ENCODE measurements around the gene TUBGCP6.

DNA sequence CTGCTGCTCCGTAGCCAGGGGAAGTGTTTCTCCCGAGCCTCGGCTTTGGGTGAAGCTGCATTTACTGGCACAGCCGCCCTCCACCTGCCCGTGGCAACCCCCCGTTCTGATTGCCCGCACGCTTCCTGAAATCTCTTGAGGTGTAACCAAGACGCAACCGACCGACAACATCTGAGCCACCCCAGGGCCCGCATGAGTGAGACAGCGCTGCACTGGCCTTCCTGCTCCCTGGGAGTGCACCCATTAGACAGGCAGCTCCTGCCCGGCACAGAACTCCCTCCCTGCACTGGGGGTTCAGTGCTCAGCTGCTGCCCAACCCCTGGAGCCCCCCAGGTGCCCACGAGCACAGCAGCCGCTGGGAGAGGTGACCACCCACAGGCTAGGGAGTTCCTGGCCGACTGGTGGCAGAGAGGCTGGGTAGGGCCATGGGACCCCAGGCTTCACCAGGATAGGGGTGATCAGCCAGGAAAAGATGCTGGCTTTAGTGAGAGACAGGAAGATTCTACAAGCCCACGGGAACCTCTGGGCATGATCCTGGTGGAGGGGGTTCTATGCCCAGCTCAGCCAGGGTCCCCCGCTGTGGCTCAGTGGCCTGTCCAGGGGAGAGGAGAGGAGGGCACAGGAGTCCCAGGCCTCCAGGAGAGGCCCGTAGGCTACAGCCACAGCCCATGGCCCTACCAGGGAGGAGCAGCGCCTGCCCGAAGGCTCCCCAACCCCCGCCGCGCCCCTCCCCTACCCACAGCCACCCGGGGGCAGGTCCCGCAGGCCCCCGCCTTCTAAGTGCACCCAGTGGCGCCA lies 48.0 kb upstream of the TUBGCP6 start:
- TF ChIP-seq, protein P1, sequence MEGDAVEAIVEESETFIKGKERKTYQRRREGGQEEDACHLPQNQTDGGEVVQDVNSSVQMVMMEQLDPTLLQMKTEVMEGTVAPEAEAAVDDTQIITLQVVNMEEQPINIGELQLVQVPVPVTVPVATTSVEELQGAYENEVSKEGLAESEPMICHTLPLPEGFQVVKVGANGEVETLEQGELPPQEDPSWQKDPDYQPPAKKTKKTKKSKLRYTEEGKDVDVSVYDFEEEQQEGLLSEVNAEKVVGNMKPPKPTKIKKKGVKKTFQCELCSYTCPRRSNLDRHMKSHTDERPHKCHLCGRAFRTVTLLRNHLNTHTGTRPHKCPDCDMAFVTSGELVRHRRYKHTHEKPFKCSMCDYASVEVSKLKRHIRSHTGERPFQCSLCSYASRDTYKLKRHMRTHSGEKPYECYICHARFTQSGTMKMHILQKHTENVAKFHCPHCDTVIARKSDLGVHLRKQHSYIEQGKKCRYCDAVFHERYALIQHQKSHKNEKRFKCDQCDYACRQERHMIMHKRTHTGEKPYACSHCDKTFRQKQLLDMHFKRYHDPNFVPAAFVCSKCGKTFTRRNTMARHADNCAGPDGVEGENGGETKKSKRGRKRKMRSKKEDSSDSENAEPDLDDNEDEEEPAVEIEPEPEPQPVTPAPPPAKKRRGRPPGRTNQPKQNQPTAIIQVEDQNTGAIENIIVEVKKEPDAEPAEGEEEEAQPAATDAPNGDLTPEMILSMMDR (IDR thresholded peaks at IDR 0.05): no peak
- TF ChIP-seq POLR2A (IDR thresholded peaks at IDR 0.05): no peak
